H1 (cell line): ENCODE results near the gene CTNND2. TPM values are rescaled to one million over a fixed set of nuclear protein-coding genes. Genes with fewer than 3 reads are reported as not detected.

Source experiments
- CTCF ChIA-PET: fragments of 300-600 bp; sonication (Branson Sonifier 250); formaldehyde crosslinking; loops from one replicate; lab custom pipeline; 2021; ENCODE audit not compliant: partially characterized antibody; lab: Charles Lee
- POLR2A ChIA-PET: fragments of 300-600 bp; sonication (Branson Sonifier 250); formaldehyde crosslinking; loops from one replicate; lab custom pipeline; 2021; ENCODE audit warnings: inconsistent platforms; ENCODE audit not compliant: partially characterized antibody; lab: Charles Lee
- DNase-seq, 2 experiments: peaks; one replicate each; pipeline versions ENCODE4 v3.0.0 to v3.0.0-alpha.2; 2010 to 2022; ENCODE audit warnings: low spot score in 2 of 2, low read depth in 1 of 2, mixed read lengths in 1 of 2
- FAIRE-seq: peaks from 2 replicates; lab custom pipeline; 2011; peaks lifted over from hg19 to GRCh38; lab: Jason Lieb, UNC
- H2AFZ ChIP-seq: 2 replicates; pipeline ENCODE4 v1.8.1; 2012; ENCODE audit warnings: low read length, inconsistent platforms
- H2AK5ac ChIP-seq: 2 replicates; pipeline ENCODE4 v1.6.1; 2013; ENCODE audit warnings: low read depth, low read length
- H2BK120ac ChIP-seq: replicated peaks from 2 replicates; pipeline ENCODE3; 2013; ENCODE audit warnings: low read depth, low read length, inconsistent platforms
- H2BK12ac ChIP-seq: 2 replicates; pipeline ENCODE4 v1.6.1; 2013; ENCODE audit warnings: low read depth, low read length
- H2BK15ac ChIP-seq: 2 replicates; pipeline ENCODE4 v1.6.1; 2013; ENCODE audit warnings: low read length
- H2BK20ac ChIP-seq: 2 replicates; pipeline ENCODE4 v1.6.1; 2013; ENCODE audit warnings: low read length
- H2BK5ac ChIP-seq: 2 replicates; pipeline ENCODE4 v1.6.1; 2013; ENCODE audit warnings: low read depth, low read length
- H3K14ac ChIP-seq: 2 replicates; pipeline ENCODE4 v1.6.1; 2013; ENCODE audit warnings: inconsistent platforms; ENCODE audit not compliant: insufficient read length
- H3K18ac ChIP-seq: 2 replicates; pipeline ENCODE4 v1.6.1; 2013; ENCODE audit warnings: low read length; ENCODE audit errors: extremely low read depth
- H3K23ac ChIP-seq: 2 replicates; pipeline ENCODE4 v1.6.1; 2013; ENCODE audit warnings: inconsistent platforms; ENCODE audit not compliant: insufficient read length
- H3K23me2 ChIP-seq: 2 replicates; pipeline ENCODE4 v1.6.1; 2013; ENCODE audit warnings: low read depth, low read length
- H3K27ac ChIP-seq: 2 replicates; pipeline ENCODE4 v1.6.1; 2011; ENCODE audit warnings: low read depth, low read length, inconsistent platforms
- H3K27me3 ChIP-seq, 4 experiments: replicated peaks in 1 of 4; 1 replicate in 1 of 4; 2 replicates in 3 of 4; pipeline versions ENCODE4 v1.6.1 to v1.8.1; 2011 to 2013; ENCODE audit warnings: low read length in 3 of 4, mild to moderate bottlenecking in 3 of 4, inconsistent platforms in 2 of 4, mixed read lengths in 2 of 4, moderate library complexity in 1 of 4; ENCODE audit not compliant: control insufficient read depth in 3 of 4, insufficient read depth in 3 of 4; ENCODE audit errors: extremely low read depth in 1 of 4
- H3K36me3 ChIP-seq, 4 experiments: 2 replicates each; pipeline versions ENCODE4 v1.6.1 to v1.8.1; 2011 to 2013; ENCODE audit warnings: mild to moderate bottlenecking in 4 of 4, low read length in 3 of 4, moderate library complexity in 2 of 4, control low read depth in 1 of 4, inconsistent platforms in 1 of 4; ENCODE audit not compliant: insufficient read depth in 4 of 4, control insufficient read depth in 2 of 4
- H3K4ac ChIP-seq: replicated peaks from 2 replicates; pipeline ENCODE3; 2013; ENCODE audit warnings: low read length, low read depth, mixed read lengths, inconsistent platforms; ENCODE audit not compliant: insufficient read length
- H3K4me1 ChIP-seq, 4 experiments: replicated peaks in 1 of 4; 1 replicate in 1 of 4; 2 replicates in 3 of 4; pipeline versions ENCODE4 v1.6.1 to v1.8.1; 2011 to 2013; ENCODE audit warnings: low read length in 3 of 4, inconsistent platforms in 2 of 4, mixed read lengths in 1 of 4; ENCODE audit not compliant: insufficient read depth in 4 of 4, control insufficient read depth in 3 of 4
- H3K4me2 ChIP-seq, 2 experiments: 2 replicates each; pipeline versions ENCODE4 v1.6.1 to v1.8.1; 2011 to 2013; ENCODE audit warnings: low read depth in 2 of 2, low read length in 2 of 2, control low read depth in 1 of 2, inconsistent platforms in 1 of 2, mild to moderate bottlenecking in 1 of 2; ENCODE audit not compliant: insufficient read depth in 1 of 2
- H3K4me3 ChIP-seq, 4 experiments: fragments of 200-600, 300-600 bp in 1 of 4; sonication (generic), shearing (Covaris generic), sonication (Bioruptor Twin) in 1 of 4; 2 replicates each; pipeline versions ENCODE4 v1.5.1 to v1.8.1; 2011 to 2016; ENCODE audit warnings: low read length in 4 of 4, low read depth in 3 of 4, control low read depth in 2 of 4, inconsistent platforms in 2 of 4, mild to moderate bottlenecking in 2 of 4, mixed read lengths in 1 of 4, moderate library complexity in 1 of 4; ENCODE audit not compliant: insufficient read depth in 2 of 4; ENCODE audit errors: extremely low read depth in 1 of 4
- H3K56ac ChIP-seq: replicated peaks from 2 replicates; pipeline ENCODE3; 2013; ENCODE audit warnings: low read depth, mild to moderate bottlenecking, mixed read lengths, low read length, inconsistent platforms; ENCODE audit not compliant: insufficient read length
- H3K79me1 ChIP-seq: 2 replicates; pipeline ENCODE4 v1.6.1; 2013; ENCODE audit warnings: low read depth, low read length, control low read depth
- H3K79me2 ChIP-seq, 2 experiments: 2 replicates each; pipeline versions ENCODE4 v1.6.1 to v1.8.1; 2012 to 2013; ENCODE audit warnings: low read length in 2 of 2, mild to moderate bottlenecking in 2 of 2, inconsistent platforms in 1 of 2; ENCODE audit not compliant: insufficient read depth in 2 of 2, control insufficient read depth in 1 of 2
- H3K9ac ChIP-seq, 4 experiments: replicated peaks in 1 of 4; 1 replicate in 1 of 4; 2 replicates in 3 of 4; pipeline versions ENCODE4 v1.6.1 to v1.8.1; 2011 to 2013; ENCODE audit warnings: low read depth in 3 of 4, low read length in 3 of 4, control low read depth in 2 of 4, mild to moderate bottlenecking in 2 of 4, moderate library complexity in 2 of 4, inconsistent platforms in 1 of 4; ENCODE audit errors: extremely low read depth in 1 of 4
- H3K9me3 ChIP-seq, 2 experiments: 2 replicates each; pipeline versions ENCODE4 v1.6.1 to v1.8.1; 2012 to 2013; ENCODE audit warnings: mild to moderate bottlenecking in 2 of 2, moderate library complexity in 2 of 2, control low read depth in 1 of 2, inconsistent platforms in 1 of 2, low read depth in 1 of 2, low read length in 1 of 2, mixed read lengths in 1 of 2; ENCODE audit not compliant: insufficient read depth in 2 of 2
- H4K20me1 ChIP-seq, 2 experiments: replicated peaks in 1 of 2; 2 replicates each; pipeline versions ENCODE3 to v1.8.1; 2011 to 2013; ENCODE audit warnings: inconsistent platforms in 2 of 2, low read length in 2 of 2, mild to moderate bottlenecking in 1 of 2; ENCODE audit not compliant: insufficient read depth in 2 of 2, control insufficient read depth in 1 of 2
- H4K5ac ChIP-seq: 2 replicates; pipeline ENCODE4 v1.6.1; 2013; ENCODE audit warnings: low read length, low read depth, mixed read lengths, inconsistent platforms; ENCODE audit not compliant: insufficient read length
- H4K8ac ChIP-seq: 2 replicates; pipeline ENCODE4 v1.8.0; 2013; ENCODE audit warnings: mild to moderate bottlenecking, moderate library complexity, low read length, inconsistent platforms; ENCODE audit not compliant: insufficient read depth; ENCODE audit errors: extremely low read depth
- H4K91ac ChIP-seq: replicated peaks from 2 replicates; pipeline ENCODE3; 2013; ENCODE audit warnings: low read length, mixed read lengths, inconsistent platforms; ENCODE audit not compliant: insufficient read length
- CHD2 ChIP-seq: IDR thresholded peaks from 2 replicates; pipeline ENCODE4 v1.6.1; 2012; ENCODE audit warnings: low read length, improper control_type of control experiment
- RBBP5 ChIP-seq: IDR thresholded peaks from 2 replicates; pipeline ENCODE4 v1.7.1; 2012; ENCODE audit warnings: low read depth, mild to moderate bottlenecking, inconsistent platforms, low read length, moderate library complexity, borderline replicate concordance
- SP1 ChIP-seq: IDR thresholded peaks from 2 replicates; pipeline ENCODE4 v1.6.1; 2011; ENCODE audit warnings: low read depth, low read length
- YY1 ChIP-seq: IDR thresholded peaks from 2 replicates; pipeline ENCODE4 v1.6.1; 2011; ENCODE audit warnings: low read depth, mild to moderate bottlenecking, low read length
- WGBS, 2 experiments: shearing (Covaris generic) in 1 of 2; methylation state at CpG; one replicate each; pipeline versions ENCODE4 v1.1.6 to v1.1.7; 2013 to 2015; ENCODE audit warnings: low lambda C conversion rate in 2 of 2, mixed read lengths in 2 of 2, inconsistent platforms in 1 of 2, low coverage in 1 of 2, missing lambda C conversion rate in 1 of 2; ENCODE audit not compliant: insufficient replicate concordance in 2 of 2, insufficient coverage in 1 of 2, insufficient read length in 1 of 2; ENCODE audit errors: extremely low coverage in 1 of 2, missing lambda C conversion rate in 1 of 2; 5-methylcytosine and 5-hydroxymethylcytosine counted together
- polyA plus RNA-seq, 7 experiments: library from polyadenylated mRNA; depleted of rRNA in 3 of 7; stranded (reverse) in 5 of 7; unstranded in 2 of 7; fragments of >200 nt in 5 of 7; fragments of 200-250 nt in 2 of 7; gene quantifications; 1 replicate in 5 of 7; 2 replicates in 1 of 7; 4 replicates in 1 of 7; pipeline versions ENCODE4 v1.2.1 to v1.2.3, GENCODE V29; 2011 to 2013; ENCODE audit warnings: missing spikeins in 2 of 7, mixed read lengths in 2 of 7
- total RNA-seq: library from RNA; stranded (reverse); fragmentation: NEBNext Ultra II Directional; extraction: Animal tissue kit (Norgen Biotek cat#: 25700); gene quantifications from 2 replicates; pipeline ENCODE4 v1.2.1, GENCODE V29; 2021

CTNND2 gene
- total and polyA plus RNA-seq, 2 of the 8 experiments (the other 6 are each of a cell fraction or from before 2014, with no cell fraction given) = 7.4 to 14.2 TPM

GRCh38 chr5:11146171-11146570 is 758.1 kb downstream of the CTNND2 start:
- no peaks in the 10 kb centered on the region for H3K9me3 ChIP-seq
- H3K4me3 ChIP-seq = no peak overlapping the region
- TF ChIP-seq RBBP5 (no peak), SP1 (no peak), CHD2 (no peak), YY1 (no peak)
- no peak overlapping the region for H3K23ac ChIP-seq
- H2BK5ac ChIP-seq = no peak overlapping the region
- POLR2A ChIA-PET = no interaction called here
- no peak overlapping the region for H2BK20ac ChIP-seq
- CTCF ChIA-PET = interaction anchor here (1.0 kb wide), 2 partner anchors 32 to 92 kb away, joined by 3 to 4 read pairs; no protein-coding TSS in a partner anchor
- 0 out of 7 replicates have a peak, but pooled peaks cover 0 to 2% (median 0%) of the 10 kb centered on the region in 4 experiments for H3K4me1 ChIP-seq
- H3K18ac ChIP-seq = no peak overlapping the region
- H2BK15ac ChIP-seq = no peak overlapping the region
- no peaks in the 10 kb centered on the region for H3K27me3 ChIP-seq
- no peak overlapping the region for H2AK5ac ChIP-seq
- H3K79me1 ChIP-seq = no peaks in the 10 kb centered on the region
- no peak overlapping the region for H2BK120ac ChIP-seq
- 81% methylated on average over 4 of the region's 4 CpGs; no CpG with 5 or more reads in 1 of the 2 experiments for WGBS, 2 experiments
- H3K14ac ChIP-seq = no peak overlapping the region
- no peak overlapping the region for H4K8ac ChIP-seq
- no peak overlapping the region for H4K5ac ChIP-seq
- H3K9ac ChIP-seq = no peak overlapping the region
- H3K27ac ChIP-seq = no peak overlapping the region
- H2BK12ac ChIP-seq = no peak overlapping the region
- H2AFZ ChIP-seq = no peak overlapping the region
- no peaks in the 10 kb centered on the region for H3K79me2 ChIP-seq
- no peak overlapping the region for H3K56ac ChIP-seq
- H4K20me1 ChIP-seq = no peaks in the 10 kb centered on the region
- FAIRE-seq = no peak
- H3K4ac ChIP-seq = no peak overlapping the region
- no peak for DNase-seq
- H3K36me3 ChIP-seq = no peaks in the 10 kb centered on the region
- H3K23me2 ChIP-seq = no peaks in the 10 kb centered on the region
- no peak overlapping the region for H3K4me2 ChIP-seq
- no peak overlapping the region for H4K91ac ChIP-seq
